ENCODE data around the gene MMP25. TPM values are rescaled to one million over a fixed set of nuclear protein-coding genes. Genes with fewer than 3 reads are reported as not detected.
A peak's percentile ranks its signal among the peaks of the same experiment; 100 is the strongest.

MMP25 gene
- total RNA-seq, 4 donors from 2014 or later = 1.4 to 3.3 (median 2.4) TPM; not detected in 1

DNA sequence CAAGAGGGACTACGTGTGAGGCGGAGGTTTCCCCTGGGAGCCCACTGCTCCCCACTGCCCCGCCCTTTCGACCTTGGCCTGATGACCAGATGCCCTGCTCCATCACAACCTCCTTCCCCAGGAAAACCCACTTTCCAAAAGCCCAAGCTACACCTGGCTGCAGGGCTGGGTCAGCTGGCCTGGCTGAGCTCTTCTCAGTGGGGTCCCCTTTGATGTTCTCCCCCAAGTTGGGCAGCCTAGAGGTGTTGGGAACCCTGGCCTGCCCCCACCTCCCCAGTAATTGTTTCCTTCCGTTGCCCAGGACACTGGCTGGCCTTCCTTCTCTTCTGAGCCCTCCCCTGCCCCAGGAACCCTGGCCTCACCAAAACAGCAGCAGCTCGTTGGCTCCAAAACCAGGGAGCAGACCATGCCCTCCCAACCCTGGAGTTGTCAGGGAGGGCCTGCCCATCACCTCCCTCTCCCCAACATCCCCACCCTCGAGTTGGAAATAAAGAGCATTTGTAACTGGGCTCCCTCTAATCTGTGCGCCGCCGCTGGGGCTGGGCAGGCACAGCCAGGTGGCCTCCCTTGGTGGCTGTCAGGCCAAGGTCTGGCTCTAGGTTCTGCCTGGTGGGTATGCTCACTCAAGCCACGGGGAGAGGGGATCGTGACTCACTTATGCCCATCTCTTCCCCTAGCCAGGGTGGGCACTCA is 32.2 kb upstream of the MMP25 start:
- no peaks in the 10 kb centered on the region for H3K27me3 ChIP-seq
- H3K4me1 ChIP-seq = peaks cover 0 to 6% (median 0%) of the 10 kb centered on the region in 4 donors
- DNase-seq = no peak
- H3K9me3 ChIP-seq = no peaks in the 10 kb centered on the region
- H3K4me3 ChIP-seq = no peak overlapping the region
- no peak overlapping the region for H3K27ac ChIP-seq
- no peak for TF ChIP-seq POLR2A (IDR thresholded peaks at IDR 0.05)
- TF ChIP-seq, protein P1, sequence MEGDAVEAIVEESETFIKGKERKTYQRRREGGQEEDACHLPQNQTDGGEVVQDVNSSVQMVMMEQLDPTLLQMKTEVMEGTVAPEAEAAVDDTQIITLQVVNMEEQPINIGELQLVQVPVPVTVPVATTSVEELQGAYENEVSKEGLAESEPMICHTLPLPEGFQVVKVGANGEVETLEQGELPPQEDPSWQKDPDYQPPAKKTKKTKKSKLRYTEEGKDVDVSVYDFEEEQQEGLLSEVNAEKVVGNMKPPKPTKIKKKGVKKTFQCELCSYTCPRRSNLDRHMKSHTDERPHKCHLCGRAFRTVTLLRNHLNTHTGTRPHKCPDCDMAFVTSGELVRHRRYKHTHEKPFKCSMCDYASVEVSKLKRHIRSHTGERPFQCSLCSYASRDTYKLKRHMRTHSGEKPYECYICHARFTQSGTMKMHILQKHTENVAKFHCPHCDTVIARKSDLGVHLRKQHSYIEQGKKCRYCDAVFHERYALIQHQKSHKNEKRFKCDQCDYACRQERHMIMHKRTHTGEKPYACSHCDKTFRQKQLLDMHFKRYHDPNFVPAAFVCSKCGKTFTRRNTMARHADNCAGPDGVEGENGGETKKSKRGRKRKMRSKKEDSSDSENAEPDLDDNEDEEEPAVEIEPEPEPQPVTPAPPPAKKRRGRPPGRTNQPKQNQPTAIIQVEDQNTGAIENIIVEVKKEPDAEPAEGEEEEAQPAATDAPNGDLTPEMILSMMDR (IDR thresholded peaks at IDR 0.05) = no peak
- H3K36me3 ChIP-seq = no peaks in the 10 kb centered on the region

DNA sequence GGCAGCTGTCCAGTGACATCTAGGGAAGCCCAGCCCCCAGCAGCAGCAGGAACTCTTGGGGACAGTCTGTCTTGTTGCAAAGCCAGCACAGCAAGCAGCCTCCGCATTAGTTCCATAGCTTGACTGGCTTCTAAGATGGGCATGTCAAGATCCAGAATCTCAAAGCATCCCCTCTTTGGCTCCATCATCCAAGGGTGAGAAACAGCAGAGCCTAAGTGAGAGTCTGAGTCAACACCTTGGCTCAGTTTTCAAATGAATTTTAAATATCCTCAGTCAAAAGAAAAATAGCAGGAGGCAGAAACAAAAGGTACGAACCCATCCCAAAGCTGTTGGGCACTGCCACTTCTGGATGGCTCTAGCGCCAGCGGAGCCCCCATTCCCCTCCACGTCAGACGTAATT is 31.4 kb upstream of the MMP25 start:
- Histone ChIP-seq H3K9me3 (no peaks in the 10 kb centered on the region), H3K4me3 (no peak overlapping the region), H3K27me3 (no peaks in the 10 kb centered on the region), H3K4me1 (peaks cover 0 to 12% (median 6%) of the 10 kb centered on the region in 4 donors), H3K27ac (no peak overlapping the region), H3K36me3 (no peaks in the 10 kb centered on the region)
- no peak for DNase-seq
- no peak for TF ChIP-seq POLR2A (IDR thresholded peaks at IDR 0.05)

DNA sequence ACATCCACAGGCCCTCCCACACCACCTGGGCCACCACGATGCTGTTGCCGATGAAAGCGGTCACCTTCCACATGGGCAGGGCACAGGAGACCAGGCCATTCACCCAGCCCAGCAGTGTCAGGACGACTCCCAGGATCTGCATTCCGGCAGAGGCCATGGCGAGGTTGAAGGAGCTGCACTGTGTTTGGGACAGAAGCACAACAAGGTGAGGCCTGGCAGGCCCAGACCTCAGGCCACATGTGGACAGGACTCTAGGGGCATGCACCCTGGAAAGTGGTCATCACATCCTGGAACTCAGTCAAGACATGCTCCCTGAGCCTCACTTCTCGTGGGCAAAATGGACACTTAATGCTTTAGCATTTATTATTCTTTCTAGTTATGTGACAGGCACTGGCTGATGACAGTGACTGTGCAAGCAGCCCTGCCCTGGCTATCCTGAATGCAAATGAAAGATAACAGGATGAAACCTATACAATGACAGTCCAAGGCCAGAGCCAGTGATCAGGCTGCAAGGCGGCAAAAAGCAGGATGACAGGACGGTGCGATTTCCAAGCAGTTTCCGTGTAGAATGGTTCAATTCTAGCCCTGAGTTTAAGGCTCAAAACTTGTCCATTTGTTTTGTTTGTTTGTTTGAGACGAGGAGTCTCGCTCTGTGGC is 30.4 kb upstream of the MMP25 start:
- H3K9me3 ChIP-seq = no peaks in the 10 kb centered on the region
- peaks cover 0 to 15% (median 7%) of the 10 kb centered on the region in 4 donors for H3K4me1 ChIP-seq
- H3K27me3 ChIP-seq = no peaks in the 10 kb centered on the region
- no peak for DNase-seq
- no peaks in the 10 kb centered on the region for H3K36me3 ChIP-seq
- no peak overlapping the region for H3K27ac ChIP-seq
- TF ChIP-seq, protein P1 (IDR thresholded peaks at IDR 0.05) = no peak
- no peak for TF ChIP-seq POLR2A (IDR thresholded peaks at IDR 0.05)
- no peak overlapping the region for H3K4me3 ChIP-seq

DNA sequence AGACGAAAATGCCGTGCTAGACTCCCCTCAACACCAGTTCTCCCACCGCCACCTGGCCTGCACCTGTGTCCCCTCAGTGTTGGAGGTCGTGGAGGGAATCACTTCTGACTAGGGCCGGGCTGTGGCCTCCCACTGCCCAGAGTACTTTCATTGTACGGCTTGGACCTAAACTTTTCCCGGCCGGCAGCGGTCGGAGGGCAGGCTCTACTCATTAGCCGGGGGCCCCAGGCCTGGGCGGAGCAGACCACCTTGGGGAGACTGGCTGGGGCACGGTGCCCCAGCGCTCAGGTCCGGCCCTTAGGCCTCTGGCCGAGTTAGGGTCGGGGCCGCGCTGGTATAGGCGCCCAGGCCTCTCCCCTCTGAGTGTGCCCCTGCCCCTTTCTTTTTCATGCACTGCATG is 29.0 kb upstream of the MMP25 start:
- Histone ChIP-seq H3K4me3 (no peak overlapping the region), H3K4me1 (peaks cover 0 to 28% (median 17%) of the 10 kb centered on the region in 4 donors), H3K9me3 (no peaks in the 10 kb centered on the region), H3K27me3 (no peaks in the 10 kb centered on the region), H3K27ac (no peak overlapping the region), H3K36me3 (no peaks in the 10 kb centered on the region)
- DNase-seq = no peak
- no peak for TF ChIP-seq POLR2A (IDR thresholded peaks at IDR 0.05)
- TF ChIP-seq, protein P1 (IDR thresholded peaks at IDR 0.05) = no peak

DNA sequence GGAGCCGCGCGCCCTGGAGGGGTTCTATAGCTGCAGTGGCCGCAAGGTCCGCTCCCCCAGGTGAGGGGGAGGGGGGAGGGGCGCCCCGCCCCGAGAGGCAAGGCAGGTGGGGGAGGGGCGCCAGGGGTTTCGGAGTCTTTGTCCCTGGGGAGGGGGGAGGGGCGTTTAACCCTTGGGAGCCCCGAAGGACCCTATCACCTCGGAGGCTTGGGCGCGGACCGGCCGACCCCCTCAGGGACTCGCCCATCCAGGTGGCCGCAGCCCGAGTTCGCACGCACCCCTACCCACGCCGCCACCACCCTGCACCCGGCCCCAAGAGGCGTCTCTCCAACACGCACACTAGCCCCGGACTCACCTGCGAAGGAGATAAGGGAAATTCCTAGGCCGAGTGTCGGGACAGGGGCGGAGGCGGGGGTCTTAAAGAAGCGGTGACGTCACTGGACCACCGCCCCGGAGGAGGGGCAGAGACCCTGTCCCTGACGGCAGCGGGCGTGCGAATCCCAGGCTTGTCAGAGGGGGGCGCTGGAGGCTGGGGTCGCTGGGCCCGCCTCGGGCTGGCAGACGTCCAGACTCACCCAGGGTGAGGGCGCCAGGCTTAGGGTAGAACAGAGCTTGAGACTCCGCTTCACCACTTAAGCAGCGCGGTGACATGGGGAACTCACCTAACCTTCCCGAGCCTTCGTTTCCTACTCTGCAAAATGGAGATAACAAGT is 28.4 kb upstream of the MMP25 start, which contains the start of gene CLDN6:
Gene CLDN6, minus strand, starts transcription at position 390 of the 713 bp plus-strand sequence. CDS start 2,162 bp downstream, outside the sequence.
- no peaks in the 10 kb centered on the region for H3K9me3 ChIP-seq
- no peaks in the 10 kb centered on the region for H3K36me3 ChIP-seq
- H3K4me3 ChIP-seq = no peak within 1 kb of the TSS
- TF ChIP-seq POLR2A (IDR thresholded peaks at IDR 0.05) = no peak
- TF ChIP-seq, protein P1 (IDR thresholded peaks at IDR 0.05) = peak in 2 of 6 experiments; percentile 13 to 15
- H3K27ac ChIP-seq = no peak within 1 kb of the TSS
- H3K4me1 ChIP-seq = peaks cover 5 to 34% (median 23%) of the 10 kb centered on the region in 4 donors
- H3K27me3 ChIP-seq = no peaks in the 10 kb centered on the region
- DNase-seq = no peak

Measured in Peyer's patch (tissue), 4 donors.